ENCODE measurements around the gene HOXA4.

Gene HOXA4

GRCh38 chr7:27159266-27160144 is 28.9 kb upstream of the HOXA4 start:
- peaks cover 32% of the 10 kb centered on the region for H3K4me1 ChIP-seq (ENCODE audit: control insufficient read depth, insufficient read depth, low read length)
- peaks cover 99% of the 10 kb centered on the region for H3K27me3 ChIP-seq (ENCODE audit: control insufficient read depth, insufficient read depth, low read length)
- no peak overlapping the region for H3K4me3 ChIP-seq (ENCODE audit: low read length)
- no peaks in the 10 kb centered on the region for H3K9me3 ChIP-seq (ENCODE audit: control insufficient read depth, low read length)
- peak overlapping the region; percentile 22 for H3K9ac ChIP-seq (ENCODE audit: low read length)
- no peaks in the 10 kb centered on the region for H3K36me3 ChIP-seq (ENCODE audit: control insufficient read depth, insufficient read depth, low read length)

GRCh38 chr7:27158436-27159265 is 28.1 kb upstream of the HOXA4 start:
- Histone ChIP-seq H3K27me3 (ENCODE audit: control insufficient read depth, insufficient read depth, low read length) (peaks cover 99% of the 10 kb centered on the region), H3K9ac (ENCODE audit: low read length) (no peak overlapping the region)

GRCh38 chr7:27157702-27158431 is 27.3 kb upstream of the HOXA4 start:
- H3K27me3 ChIP-seq (ENCODE audit: control insufficient read depth, insufficient read depth, low read length), result peaks cover 99% of the 10 kb centered on the region
- H3K4me3 ChIP-seq (ENCODE audit: low read length), result no peak overlapping the region
- no peaks in the 10 kb centered on the region for H3K36me3 ChIP-seq (ENCODE audit: control insufficient read depth, insufficient read depth, low read length)
- no peak overlapping the region for H3K9ac ChIP-seq (ENCODE audit: low read length)
- no peaks in the 10 kb centered on the region for H3K9me3 ChIP-seq (ENCODE audit: control insufficient read depth, low read length)
- peaks cover 29% of the 10 kb centered on the region for H3K4me1 ChIP-seq (ENCODE audit: control insufficient read depth, insufficient read depth, low read length)

More at GRCh38 chr7:27158436-27159265, 28.1 kb upstream of the HOXA4 start:
- H3K4me3 ChIP-seq (ENCODE audit: low read length), result no peak overlapping the region
- H3K9me3 ChIP-seq (ENCODE audit: control insufficient read depth, low read length), result no peaks in the 10 kb centered on the region
- peaks cover 28% of the 10 kb centered on the region for H3K4me1 ChIP-seq (ENCODE audit: control insufficient read depth, insufficient read depth, low read length)
- no peaks in the 10 kb centered on the region for H3K36me3 ChIP-seq (ENCODE audit: control insufficient read depth, insufficient read depth, low read length)

GRCh38 chr7:27156916-27157701 is 26.6 kb upstream of the HOXA4 start:
- no peaks in the 10 kb centered on the region for H3K9me3 ChIP-seq (ENCODE audit: control insufficient read depth, low read length)
- H3K4me1 ChIP-seq (ENCODE audit: control insufficient read depth, insufficient read depth, low read length), result peaks cover 36% of the 10 kb centered on the region
- H3K4me3 ChIP-seq (ENCODE audit: low read length), result no peak overlapping the region
- no peak overlapping the region for H3K9ac ChIP-seq (ENCODE audit: low read length)
- peaks cover 100% of the 10 kb centered on the region for H3K27me3 ChIP-seq (ENCODE audit: control insufficient read depth, insufficient read depth, low read length)
- no peaks in the 10 kb centered on the region for H3K36me3 ChIP-seq (ENCODE audit: control insufficient read depth, insufficient read depth, low read length)

- Histone ChIP-seq H3K36me3 (ENCODE audit: control insufficient read depth, insufficient read depth, low read length) (no peaks in the 10 kb centered on the region), H3K9me3 (ENCODE audit: control insufficient read depth, low read length) (no peaks in the 10 kb centered on the region), H3K4me3 (ENCODE audit: low read length) (no peak within 1 kb of the TSS), H3K9ac (ENCODE audit: low read length) (no peak within 1 kb of the TSS), H3K27me3 (ENCODE audit: control insufficient read depth, insufficient read depth, low read length) (peaks cover 100% of the 10 kb centered on the region), H3K4me1 (ENCODE audit: control insufficient read depth, insufficient read depth, low read length) (peaks cover 43% of the 10 kb centered on the region)
Measured at GRCh38 chr7:27156508-27156898, 25.9 kb upstream of the HOXA4 start, which contains the start of gene HOXA7. Gene HOXA7, minus strand, starts transcription at chr7:27156675. Its CDS starts 130 bp downstream, at chr7:27156545.

GRCh38 chr7:27155816-27156507 is 25.4 kb upstream of the HOXA4 start:
- Histone ChIP-seq H3K9me3 (ENCODE audit: control insufficient read depth, low read length) (no peaks in the 10 kb centered on the region), H3K4me3 (ENCODE audit: low read length) (no peak overlapping the region), H3K9ac (ENCODE audit: low read length) (no peak overlapping the region), H3K27me3 (ENCODE audit: control insufficient read depth, insufficient read depth, low read length) (peaks cover 100% of the 10 kb centered on the region), H3K36me3 (ENCODE audit: control insufficient read depth, insufficient read depth, low read length) (no peaks in the 10 kb centered on the region), H3K4me1 (ENCODE audit: control insufficient read depth, insufficient read depth, low read length) (peaks cover 48% of the 10 kb centered on the region)

- Histone ChIP-seq H3K36me3 (ENCODE audit: control insufficient read depth, insufficient read depth, low read length) (no peaks in the 10 kb centered on the region), H3K27me3 (ENCODE audit: control insufficient read depth, insufficient read depth, low read length) (peaks cover 100% of the 10 kb centered on the region), H3K9ac (ENCODE audit: low read length) (no peak overlapping the region), H3K9me3 (ENCODE audit: control insufficient read depth, low read length) (no peaks in the 10 kb centered on the region), H3K4me1 (ENCODE audit: control insufficient read depth, insufficient read depth, low read length) (peaks cover 48% of the 10 kb centered on the region), H3K4me3 (ENCODE audit: low read length) (no peak overlapping the region)
Measured at GRCh38 chr7:27154901-27155815, 24.6 kb upstream of the HOXA4 start.

GRCh38 chr7:27154369-27154768 is 23.8 kb upstream of the HOXA4 start:
- H3K4me3 ChIP-seq (ENCODE audit: low read length), result no peak overlapping the region
- H3K27me3 ChIP-seq (ENCODE audit: control insufficient read depth, insufficient read depth, low read length), result peaks cover 95% of the 10 kb centered on the region
- H3K9ac ChIP-seq (ENCODE audit: low read length), result no peak overlapping the region
- peaks cover 46% of the 10 kb centered on the region for H3K4me1 ChIP-seq (ENCODE audit: control insufficient read depth, insufficient read depth, low read length)
- H3K9me3 ChIP-seq (ENCODE audit: control insufficient read depth, low read length), result no peaks in the 10 kb centered on the region
- no peaks in the 10 kb centered on the region for H3K36me3 ChIP-seq (ENCODE audit: control insufficient read depth, insufficient read depth, low read length)

GRCh38 chr7:27153526-27153925 is 23.0 kb upstream of the HOXA4 start:
- H3K9ac ChIP-seq (ENCODE audit: low read length), result no peak overlapping the region
- no peaks in the 10 kb centered on the region for H3K9me3 ChIP-seq (ENCODE audit: control insufficient read depth, low read length)
- H3K4me3 ChIP-seq (ENCODE audit: low read length), result no peak overlapping the region
- H3K36me3 ChIP-seq (ENCODE audit: control insufficient read depth, insufficient read depth, low read length), result no peaks in the 10 kb centered on the region
- H3K4me1 ChIP-seq (ENCODE audit: control insufficient read depth, insufficient read depth, low read length), result peaks cover 46% of the 10 kb centered on the region
- peaks cover 91% of the 10 kb centered on the region for H3K27me3 ChIP-seq (ENCODE audit: control insufficient read depth, insufficient read depth, low read length)

- no peak overlapping the region for H3K9ac ChIP-seq (ENCODE audit: low read length)
- no peak overlapping the region for H3K4me3 ChIP-seq (ENCODE audit: low read length)
- H3K4me1 ChIP-seq (ENCODE audit: control insufficient read depth, insufficient read depth, low read length), result peaks cover 51% of the 10 kb centered on the region
- no peaks in the 10 kb centered on the region for H3K9me3 ChIP-seq (ENCODE audit: control insufficient read depth, low read length)
- H3K36me3 ChIP-seq (ENCODE audit: control insufficient read depth, insufficient read depth, low read length), result no peaks in the 10 kb centered on the region
- peaks cover 91% of the 10 kb centered on the region for H3K27me3 ChIP-seq (ENCODE audit: control insufficient read depth, insufficient read depth, low read length)
Measured at GRCh38 chr7:27152816-27153442, 22.4 kb upstream of the HOXA4 start.
